Measurements from ENCODE around the gene CNTNAP2.

The CNTNAP2 gene

GRCh38 chr7:147153571-147153970, 1037.0 kb downstream of the CNTNAP2 start:
- Histone ChIP-seq H3K27me3 (ENCODE audit: insufficient read depth, low read length, poor library complexity) (no peaks in the 10 kb centered on the region), H2AK5ac (ENCODE audit: low read length) (no peak overlapping the region), H2BK5ac (ENCODE audit: low read length) (no peak overlapping the region), H3K4me1 (ENCODE audit: control insufficient read depth, low read depth, low read length) (no peaks in the 10 kb centered on the region), H3K9ac (ENCODE audit: low read length) (no peak overlapping the region), H2BK15ac (replicated peaks; ENCODE audit: low read depth) (no peak overlapping the region), H3K56ac (ENCODE audit: low read length) (no peak overlapping the region), H3K79me1 (ENCODE audit: low read length) (no peaks in the 10 kb centered on the region), H3K79me2 (ENCODE audit: control insufficient read depth, insufficient read depth, low read length) (no peaks in the 10 kb centered on the region), H3K4me3 (ENCODE audit: low read length) (no peak overlapping the region), H3K4ac (ENCODE audit: low read depth, low read length) (no peak overlapping the region), H4K5ac (ENCODE audit: low read length) (no peak overlapping the region), H3K18ac (ENCODE audit: low read length) (no peak overlapping the region), H3K27ac (ENCODE audit: low read depth, low read length) (no peak overlapping the region), H2BK120ac (ENCODE audit: low read depth, low read length) (no peak overlapping the region), H3K36me3 (ENCODE audit: control insufficient read depth, insufficient read depth, low read length) (no peaks in the 10 kb centered on the region), H4K8ac (ENCODE audit: low read depth, low read length) (no peak overlapping the region), H3K4me2 (ENCODE audit: low read length) (no peak overlapping the region), H3K23ac (ENCODE audit: low read length) (no peak overlapping the region)
- DNase-seq, result no peak
- WGBS (ENCODE audit: extremely low coverage, insufficient coverage, low lambda C conversion rate), result no CpG with 5 or more reads among the region's 3 CpGs

- no peak overlapping the region for H3K4me3 ChIP-seq (ENCODE audit: low read length)
- no peak overlapping the region for H4K8ac ChIP-seq (ENCODE audit: low read depth, low read length)
- H2BK120ac ChIP-seq (ENCODE audit: low read depth, low read length), result no peak overlapping the region
- H3K9ac ChIP-seq (ENCODE audit: low read length), result no peak overlapping the region
- no peaks in the 10 kb centered on the region for H3K4me1 ChIP-seq (ENCODE audit: control insufficient read depth, low read depth, low read length)
- H3K18ac ChIP-seq (ENCODE audit: low read length), result no peak overlapping the region
- H3K4me2 ChIP-seq (ENCODE audit: low read length), result no peak overlapping the region
- no CpG with 5 or more reads among the region's 1 CpG for WGBS (ENCODE audit: extremely low coverage, insufficient coverage, low lambda C conversion rate)
- no peak overlapping the region for H2BK5ac ChIP-seq (ENCODE audit: low read length)
- H2AK5ac ChIP-seq (ENCODE audit: low read length), result no peak overlapping the region
- H2BK15ac ChIP-seq (replicated peaks; ENCODE audit: low read depth), result no peak overlapping the region
- no peak for DNase-seq
- no peak overlapping the region for H3K27ac ChIP-seq (ENCODE audit: low read depth, low read length)
- H3K4ac ChIP-seq (ENCODE audit: low read depth, low read length), result no peak overlapping the region
- no peaks in the 10 kb centered on the region for H3K27me3 ChIP-seq (ENCODE audit: insufficient read depth, low read length, poor library complexity)
- no peak overlapping the region for H3K23ac ChIP-seq (ENCODE audit: low read length)
- H3K79me2 ChIP-seq (ENCODE audit: control insufficient read depth, insufficient read depth, low read length), result no peaks in the 10 kb centered on the region
- no peaks in the 10 kb centered on the region for H3K79me1 ChIP-seq (ENCODE audit: low read length)
- H3K56ac ChIP-seq (ENCODE audit: low read length), result no peak overlapping the region
- H3K36me3 ChIP-seq (ENCODE audit: control insufficient read depth, insufficient read depth, low read length), result no peaks in the 10 kb centered on the region
- no peak overlapping the region for H4K5ac ChIP-seq (ENCODE audit: low read length)
These were observed 1044.8 kb downstream of the CNTNAP2 start for GRCh38 chr7:147161405-147161804.

GRCh38 chr7:147170341-147171012, 1053.9 kb downstream of the CNTNAP2 start:
- H2BK5ac ChIP-seq (ENCODE audit: low read length), result no peak overlapping the region
- no peak overlapping the region for H2AK5ac ChIP-seq (ENCODE audit: low read length)
- H3K27ac ChIP-seq (ENCODE audit: low read depth, low read length), result no peak overlapping the region
- H3K27me3 ChIP-seq (ENCODE audit: insufficient read depth, low read length, poor library complexity), result no peaks in the 10 kb centered on the region
- no peak overlapping the region for H3K56ac ChIP-seq (ENCODE audit: low read length)
- H3K4me1 ChIP-seq (ENCODE audit: control insufficient read depth, low read depth, low read length), result no peaks in the 10 kb centered on the region
- H2BK120ac ChIP-seq (ENCODE audit: low read depth, low read length), result no peak overlapping the region
- no peak overlapping the region for H3K9ac ChIP-seq (ENCODE audit: low read length)
- H3K4me2 ChIP-seq (ENCODE audit: low read length), result no peak overlapping the region
- H4K5ac ChIP-seq (ENCODE audit: low read length), result no peak overlapping the region
- WGBS (ENCODE audit: extremely low coverage, insufficient coverage, low lambda C conversion rate), result no CpG with 5 or more reads among the region's 14 CpGs
- DNase-seq, result no peak
- H4K8ac ChIP-seq (ENCODE audit: low read depth, low read length), result no peak overlapping the region
- no peak overlapping the region for H3K18ac ChIP-seq (ENCODE audit: low read length)
- H3K4ac ChIP-seq (ENCODE audit: low read depth, low read length), result no peak overlapping the region
- no peak overlapping the region for H2BK15ac ChIP-seq (replicated peaks; ENCODE audit: low read depth)
- no peaks in the 10 kb centered on the region for H3K36me3 ChIP-seq (ENCODE audit: control insufficient read depth, insufficient read depth, low read length)
- no peaks in the 10 kb centered on the region for H3K79me1 ChIP-seq (ENCODE audit: low read length)
- no peaks in the 10 kb centered on the region for H3K79me2 ChIP-seq (ENCODE audit: control insufficient read depth, insufficient read depth, low read length)
- H3K23ac ChIP-seq (ENCODE audit: low read length), result no peak overlapping the region
- no peak overlapping the region for H3K4me3 ChIP-seq (ENCODE audit: low read length)

- H3K4me1 ChIP-seq (ENCODE audit: control insufficient read depth, low read depth, low read length), result no peaks in the 10 kb centered on the region
- H4K5ac ChIP-seq (ENCODE audit: low read length), result no peak overlapping the region
- H4K8ac ChIP-seq (ENCODE audit: low read depth, low read length), result no peak overlapping the region
- no CpG with 5 or more reads among the region's 6 CpGs for WGBS (ENCODE audit: extremely low coverage, insufficient coverage, low lambda C conversion rate)
- no peak overlapping the region for H2BK5ac ChIP-seq (ENCODE audit: low read length)
- H3K27me3 ChIP-seq (ENCODE audit: insufficient read depth, low read length, poor library complexity), result no peaks in the 10 kb centered on the region
- H3K4me3 ChIP-seq (ENCODE audit: low read length), result no peak overlapping the region
- H2AK5ac ChIP-seq (ENCODE audit: low read length), result no peak overlapping the region
- no peak overlapping the region for H3K9ac ChIP-seq (ENCODE audit: low read length)
- no peak overlapping the region for H3K4ac ChIP-seq (ENCODE audit: low read depth, low read length)
- H3K36me3 ChIP-seq (ENCODE audit: control insufficient read depth, insufficient read depth, low read length), result no peaks in the 10 kb centered on the region
- H3K18ac ChIP-seq (ENCODE audit: low read length), result no peak overlapping the region
- no peak overlapping the region for H3K27ac ChIP-seq (ENCODE audit: low read depth, low read length)
- no peak for DNase-seq
- H3K23ac ChIP-seq (ENCODE audit: low read length), result no peak overlapping the region
- H3K79me2 ChIP-seq (ENCODE audit: control insufficient read depth, insufficient read depth, low read length), result no peaks in the 10 kb centered on the region
- no peak overlapping the region for H2BK120ac ChIP-seq (ENCODE audit: low read depth, low read length)
- H3K79me1 ChIP-seq (ENCODE audit: low read length), result no peaks in the 10 kb centered on the region
- H3K4me2 ChIP-seq (ENCODE audit: low read length), result no peak overlapping the region
- no peak overlapping the region for H3K56ac ChIP-seq (ENCODE audit: low read length)
- H2BK15ac ChIP-seq (replicated peaks; ENCODE audit: low read depth), result no peak overlapping the region
These were observed 1054.4 kb downstream of the CNTNAP2 start for GRCh38 chr7:147171013-147171391.

GRCh38 chr7:147173883-147174282, 1057.3 kb downstream of the CNTNAP2 start:
- Histone ChIP-seq H3K79me2 (ENCODE audit: control insufficient read depth, insufficient read depth, low read length) (no peaks in the 10 kb centered on the region), H3K27me3 (ENCODE audit: insufficient read depth, low read length, poor library complexity) (no peaks in the 10 kb centered on the region), H3K4me1 (ENCODE audit: control insufficient read depth, low read depth, low read length) (no peaks in the 10 kb centered on the region), H3K79me1 (ENCODE audit: low read length) (no peaks in the 10 kb centered on the region), H4K5ac (ENCODE audit: low read length) (no peak overlapping the region), H3K36me3 (ENCODE audit: control insufficient read depth, insufficient read depth, low read length) (no peaks in the 10 kb centered on the region), H3K23ac (ENCODE audit: low read length) (no peak overlapping the region), H3K27ac (ENCODE audit: low read depth, low read length) (no peak overlapping the region), H2BK15ac (replicated peaks; ENCODE audit: low read depth) (no peak overlapping the region), H3K18ac (ENCODE audit: low read length) (no peak overlapping the region), H3K4ac (ENCODE audit: low read depth, low read length) (no peak overlapping the region), H3K9ac (ENCODE audit: low read length) (no peak overlapping the region), H2BK120ac (ENCODE audit: low read depth, low read length) (no peak overlapping the region), H3K4me3 (ENCODE audit: low read length) (no peak overlapping the region), H3K4me2 (ENCODE audit: low read length) (no peak overlapping the region), H2BK5ac (ENCODE audit: low read length) (no peak overlapping the region), H2AK5ac (ENCODE audit: low read length) (no peak overlapping the region), H3K56ac (ENCODE audit: low read length) (no peak overlapping the region), H4K8ac (ENCODE audit: low read depth, low read length) (no peak overlapping the region)
- no peak for DNase-seq

- no peak overlapping the region for H3K4me2 ChIP-seq (ENCODE audit: low read length)
- no peak overlapping the region for H3K9ac ChIP-seq (ENCODE audit: low read length)
- no peak overlapping the region for H3K4ac ChIP-seq (ENCODE audit: low read depth, low read length)
- no peak overlapping the region for H3K56ac ChIP-seq (ENCODE audit: low read length)
- no peak overlapping the region for H2BK5ac ChIP-seq (ENCODE audit: low read length)
- no peak overlapping the region for H3K4me3 ChIP-seq (ENCODE audit: low read length)
- no peak overlapping the region for H4K5ac ChIP-seq (ENCODE audit: low read length)
- no peak overlapping the region for H2BK120ac ChIP-seq (ENCODE audit: low read depth, low read length)
- H2BK15ac ChIP-seq (replicated peaks; ENCODE audit: low read depth), result no peak overlapping the region
- H3K18ac ChIP-seq (ENCODE audit: low read length), result no peak overlapping the region
- no peak overlapping the region for H3K27ac ChIP-seq (ENCODE audit: low read depth, low read length)
- no peak overlapping the region for H3K23ac ChIP-seq (ENCODE audit: low read length)
- no peak overlapping the region for H4K8ac ChIP-seq (ENCODE audit: low read depth, low read length)
- H3K27me3 ChIP-seq (ENCODE audit: insufficient read depth, low read length, poor library complexity), result no peaks in the 10 kb centered on the region
- no peak overlapping the region for H2AK5ac ChIP-seq (ENCODE audit: low read length)
- no peaks in the 10 kb centered on the region for H3K79me1 ChIP-seq (ENCODE audit: low read length)
- H3K79me2 ChIP-seq (ENCODE audit: control insufficient read depth, insufficient read depth, low read length), result no peaks in the 10 kb centered on the region
- no peaks in the 10 kb centered on the region for H3K4me1 ChIP-seq (ENCODE audit: control insufficient read depth, low read depth, low read length)
- H3K36me3 ChIP-seq (ENCODE audit: control insufficient read depth, insufficient read depth, low read length), result no peaks in the 10 kb centered on the region
- no peak for DNase-seq
These were observed 1066.3 kb downstream of the CNTNAP2 start for GRCh38 chr7:147182874-147183273.
